H9 (cell line): ENCODE results near the gene HIPK1. TPM values are rescaled to one million over a fixed set of nuclear protein-coding genes. Genes with fewer than 3 reads are reported as not detected.

Experiments
- DNase-seq: peaks from one replicate; pipeline ENCODE4 v3.0.0-alpha.2; 2017
- H2AFZ ChIP-seq: one replicate; pipeline ENCODE4 v1.6.1; 2013; ENCODE audit warnings: mild to moderate bottlenecking, low read length, control low read depth, moderate library complexity
- H2AK5ac ChIP-seq: 2 replicates; pipeline ENCODE4 v1.6.1; 2013; ENCODE audit warnings: low read length, control low read depth, mixed read lengths; ENCODE audit not compliant: insufficient read length
- H2BK120ac ChIP-seq: one replicate; pipeline ENCODE4 v1.6.1; 2013; ENCODE audit warnings: low read depth, mild to moderate bottlenecking, low read length, control low read depth, inconsistent platforms; ENCODE audit not compliant: poor library complexity, severe bottlenecking
- H2BK12ac ChIP-seq: 2 replicates; pipeline ENCODE4 v1.6.1; 2013; ENCODE audit warnings: low read length, control low read depth, mixed read lengths, low read depth; ENCODE audit not compliant: insufficient read length
- H2BK15ac ChIP-seq: 2 replicates; pipeline ENCODE4 v1.6.1; 2013; ENCODE audit warnings: low read depth, low read length, control low read depth
- H2BK20ac ChIP-seq: one replicate; pipeline ENCODE4 v1.6.1; 2013; ENCODE audit warnings: low read depth, mild to moderate bottlenecking, low read length, control low read depth, inconsistent platforms; ENCODE audit not compliant: poor library complexity, severe bottlenecking
- H2BK5ac ChIP-seq: 2 replicates; pipeline ENCODE4 v1.6.1; 2013; ENCODE audit warnings: low read length, control low read depth, mixed read lengths; ENCODE audit not compliant: insufficient read length
- H3K14ac ChIP-seq: 2 replicates; pipeline ENCODE4 v1.6.1; 2013; ENCODE audit warnings: low read length, control low read depth; ENCODE audit not compliant: insufficient read depth
- H3K18ac ChIP-seq: 2 replicates; pipeline ENCODE4 v1.6.1; 2013; ENCODE audit warnings: low read depth, mild to moderate bottlenecking, mixed read lengths, low read length, control low read depth; ENCODE audit not compliant: insufficient read length
- H3K23ac ChIP-seq: 2 replicates; pipeline ENCODE4 v1.6.1; 2013; ENCODE audit warnings: low read length, control low read depth, mixed read lengths, low read depth; ENCODE audit not compliant: insufficient read length
- H3K23me2 ChIP-seq: 2 replicates; pipeline ENCODE4 v1.6.1; 2013; ENCODE audit warnings: low read depth, mild to moderate bottlenecking, mixed read lengths, low read length, control low read depth; ENCODE audit not compliant: insufficient read length, poor library complexity, severe bottlenecking
- H3K27ac ChIP-seq: 2 replicates; pipeline ENCODE4 v1.5.1; 2013; ENCODE audit warnings: low read length, control low read depth, mixed read lengths, low read depth; ENCODE audit not compliant: insufficient read length
- H3K27me3 ChIP-seq: 2 replicates; pipeline ENCODE4 v1.6.1; 2013; ENCODE audit warnings: low read length, control low read depth, inconsistent platforms; ENCODE audit not compliant: insufficient read depth
- H3K4ac ChIP-seq: 2 replicates; pipeline ENCODE4 v1.6.1; 2013; ENCODE audit warnings: low read depth, mild to moderate bottlenecking, control low read depth, inconsistent platforms, low read length, moderate library complexity
- H3K4me1 ChIP-seq: 2 replicates; pipeline ENCODE4 v1.6.1; 2013; ENCODE audit warnings: low read length, control low read depth, inconsistent platforms; ENCODE audit not compliant: insufficient read depth
- H3K4me2 ChIP-seq: 2 replicates; pipeline ENCODE4 v1.6.1; 2013; ENCODE audit warnings: low read length, control low read depth, mixed read lengths; ENCODE audit not compliant: insufficient read length, insufficient read depth
- H3K56ac ChIP-seq: 2 replicates; pipeline ENCODE4 v1.6.1; 2013; ENCODE audit warnings: low read depth, mild to moderate bottlenecking, mixed read lengths, low read length, control low read depth; ENCODE audit not compliant: insufficient read length
- H3K79me1 ChIP-seq: 2 replicates; pipeline ENCODE4 v1.6.1; 2013; ENCODE audit warnings: low read depth, mild to moderate bottlenecking, moderate library complexity, low read length, control low read depth, inconsistent platforms; ENCODE audit not compliant: insufficient read depth, poor library complexity, severe bottlenecking
- H3K79me2 ChIP-seq: 2 replicates; pipeline ENCODE4 v1.6.1; 2013; ENCODE audit warnings: low read length, control low read depth, inconsistent platforms; ENCODE audit not compliant: insufficient read depth
- H3K9ac ChIP-seq: 2 replicates; pipeline ENCODE4 v1.6.1; 2013; ENCODE audit warnings: low read length, control low read depth, mixed read lengths; ENCODE audit not compliant: insufficient read length; ENCODE audit errors: extremely low read depth
- H3K9me3 ChIP-seq: one replicate; pipeline ENCODE4 v1.6.1; 2013; ENCODE audit warnings: low read depth, low read length, inconsistent platforms; ENCODE audit not compliant: control insufficient read depth
- H3T11ph ChIP-seq: one replicate; pipeline ENCODE4 v1.6.1; 2013; ENCODE audit warnings: mild to moderate bottlenecking, low read length, control low read depth, inconsistent platforms
- H4K20me1 ChIP-seq: one replicate; pipeline ENCODE4 v1.6.1; 2013; ENCODE audit not compliant: control insufficient read depth, insufficient read length, insufficient read depth
- H4K5ac ChIP-seq: 2 replicates; pipeline ENCODE4 v1.6.1; 2013; ENCODE audit warnings: low read depth, mild to moderate bottlenecking, mixed read lengths, low read length, control low read depth; ENCODE audit not compliant: insufficient read length
- H4K8ac ChIP-seq: replicated peaks from 2 replicates; pipeline ENCODE4 v1.6.1; 2013; ENCODE audit warnings: low read length, control low read depth, mixed read lengths, low read depth; ENCODE audit not compliant: insufficient read length
- H4K91ac ChIP-seq: 2 replicates; pipeline ENCODE4 v1.6.1; 2013; ENCODE audit warnings: low read depth, mild to moderate bottlenecking, moderate library complexity, mixed read lengths, low read length, control low read depth; ENCODE audit not compliant: insufficient read length
- H3K27ac Mint-ChIP-seq, 3 experiments: 2 replicates in 2 of 3; 3 replicates in 1 of 3; pipeline ENCODE4 v1.8.0; 2020 to 2021; ENCODE audit warnings: mixed read lengths in 3 of 3, mild to moderate bottlenecking in 1 of 3, moderate library complexity in 1 of 3
- H3K27me3 Mint-ChIP-seq: 2 replicates; pipeline ENCODE4 v1.8.0; 2021; ENCODE audit warnings: low read depth, mild to moderate bottlenecking, moderate library complexity, mixed read lengths
- H3K36me3 Mint-ChIP-seq, 3 experiments: 2 replicates in 2 of 3; 3 replicates in 1 of 3; pipeline ENCODE4 v1.8.0; 2020 to 2021; ENCODE audit warnings: low read depth in 3 of 3, mixed read lengths in 3 of 3; ENCODE audit not compliant: insufficient read depth in 1 of 3
- H3K4me1 Mint-ChIP-seq, 2 experiments: 2 replicates each; pipeline ENCODE4 v1.8.0; 2020; ENCODE audit warnings: mixed read lengths in 2 of 2
- H3K4me3 Mint-ChIP-seq, 2 experiments: 2 replicates in 1 of 2; 3 replicates in 1 of 2; pipeline ENCODE4 v1.8.0; 2020 to 2021; ENCODE audit warnings: mild to moderate bottlenecking in 2 of 2, mixed read lengths in 2 of 2, moderate library complexity in 1 of 2
- H3K9me3 Mint-ChIP-seq, 2 experiments: 2 replicates in 1 of 2; 3 replicates in 1 of 2; pipeline ENCODE4 v1.8.0; 2020; ENCODE audit warnings: mild to moderate bottlenecking in 2 of 2, mixed read lengths in 2 of 2, moderate library complexity in 1 of 2
- WGBS: extraction: QIAGEN DNeasy Blood & Tissue Kit; methylation state at CpG from one replicate; pipeline ENCODE4 v1.1.7; 2013; ENCODE audit warnings: missing lambda C conversion rate, low lambda C conversion rate, mixed read lengths; ENCODE audit not compliant: insufficient read length; ENCODE audit errors: extremely low coverage; 5-methylcytosine and 5-hydroxymethylcytosine counted together
- total RNA-seq: library from RNA; stranded (reverse); gene quantifications from 2 replicates; pipeline ENCODE4 v1.2.1, GENCODE V29; 2021
- TF ChIP-seq, protein P1 (sequence below): fragments of 200-600 bp; sonication (generic); conservative IDR thresholded peaks from 3 replicates; pipeline ENCODE4 v1.8.0; 2021; ENCODE audit warnings: antibody characterized with exemption, mild to moderate bottlenecking

Gene HIPK1
- total RNA-seq, 1 experiment from 2014 or later: 65.7 TPM

DNA sequence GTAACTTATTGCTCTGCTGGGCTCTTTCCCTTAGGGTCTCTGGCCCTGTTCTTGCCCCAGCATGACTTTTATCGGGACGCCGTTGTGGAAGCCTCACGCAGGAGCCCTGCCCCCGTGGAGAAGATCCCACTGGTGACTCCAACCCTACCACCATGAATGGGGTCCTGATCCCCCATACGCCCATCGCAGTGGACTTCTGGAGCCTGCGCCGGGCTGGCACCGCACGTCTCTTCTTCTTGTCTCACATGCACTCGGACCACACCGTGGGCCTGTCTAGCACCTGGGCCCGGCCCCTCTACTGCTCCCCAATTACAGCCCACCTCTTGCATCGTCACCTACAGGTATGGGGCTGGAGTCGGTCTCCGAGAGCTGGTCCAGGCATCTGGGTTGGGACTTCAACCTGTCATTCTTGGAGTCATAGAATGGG, 23.7 kb upstream of the HIPK1 start:
- WGBS: no CpG with 5 or more reads among the region's 17 CpGs
- H4K5ac ChIP-seq: no peak overlapping the region
- peak; percentile 79 for DNase-seq
- H3K9ac ChIP-seq: peak overlapping the region; percentile 56
- no peak overlapping the region for H3K4ac ChIP-seq
- H2BK20ac ChIP-seq: no peak overlapping the region
- no peak overlapping the region for H4K91ac ChIP-seq
- no peak overlapping the region for H2BK15ac ChIP-seq
- H3K27me3 ChIP-seq: no peaks in the 10 kb centered on the region
- no peaks in the 10 kb centered on the region for H4K20me1 ChIP-seq
- TF ChIP-seq, protein P1, sequence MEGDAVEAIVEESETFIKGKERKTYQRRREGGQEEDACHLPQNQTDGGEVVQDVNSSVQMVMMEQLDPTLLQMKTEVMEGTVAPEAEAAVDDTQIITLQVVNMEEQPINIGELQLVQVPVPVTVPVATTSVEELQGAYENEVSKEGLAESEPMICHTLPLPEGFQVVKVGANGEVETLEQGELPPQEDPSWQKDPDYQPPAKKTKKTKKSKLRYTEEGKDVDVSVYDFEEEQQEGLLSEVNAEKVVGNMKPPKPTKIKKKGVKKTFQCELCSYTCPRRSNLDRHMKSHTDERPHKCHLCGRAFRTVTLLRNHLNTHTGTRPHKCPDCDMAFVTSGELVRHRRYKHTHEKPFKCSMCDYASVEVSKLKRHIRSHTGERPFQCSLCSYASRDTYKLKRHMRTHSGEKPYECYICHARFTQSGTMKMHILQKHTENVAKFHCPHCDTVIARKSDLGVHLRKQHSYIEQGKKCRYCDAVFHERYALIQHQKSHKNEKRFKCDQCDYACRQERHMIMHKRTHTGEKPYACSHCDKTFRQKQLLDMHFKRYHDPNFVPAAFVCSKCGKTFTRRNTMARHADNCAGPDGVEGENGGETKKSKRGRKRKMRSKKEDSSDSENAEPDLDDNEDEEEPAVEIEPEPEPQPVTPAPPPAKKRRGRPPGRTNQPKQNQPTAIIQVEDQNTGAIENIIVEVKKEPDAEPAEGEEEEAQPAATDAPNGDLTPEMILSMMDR: no peak
- Mint-ChIP-seq H3K4me3 (peak overlapping the region; percentile 94 to 96), H3K9me3 (no peaks in the 10 kb centered on the region), H3K4me1 (peaks cover 11% of the 10 kb centered on the region in 2 experiments), H3K27me3 (no peaks in the 10 kb centered on the region), H3K27ac (peak overlapping the region; percentile 96 to 98 (median 97)), H3K36me3 (peaks cover 0 to 27% (median 21%) of the 10 kb centered on the region in 3 experiments; a peak in 5 of 7 replicates)
- H2BK120ac ChIP-seq: no peak overlapping the region
- H2AK5ac ChIP-seq: no peak overlapping the region
- H3K56ac ChIP-seq: no peak overlapping the region
- H3T11ph ChIP-seq: no peak overlapping the region
- H3K23ac ChIP-seq: no peak overlapping the region
- peak overlapping the region; percentile 56 for H3K4me2 ChIP-seq
- H2BK12ac ChIP-seq: no peak overlapping the region
- no peak overlapping the region for H2BK5ac ChIP-seq
- no peak overlapping the region for H3K18ac ChIP-seq
- no peak overlapping the region for H2AFZ ChIP-seq
- H3K14ac ChIP-seq: no peak overlapping the region
- no peak overlapping the region for H3K27ac ChIP-seq
- H3K9me3 ChIP-seq: no peaks in the 10 kb centered on the region
- H3K79me2 ChIP-seq: no peaks in the 10 kb centered on the region
- no peaks in the 10 kb centered on the region for H3K4me1 ChIP-seq
- no peaks in the 10 kb centered on the region for H3K79me1 ChIP-seq
- peaks cover 11% of the 10 kb centered on the region for H3K23me2 ChIP-seq
- no peak overlapping the region for H4K8ac ChIP-seq
